GM18909 (cell line): ENCODE data around the gene LIPC.

Source experiments
- ATAC-seq: cut with Tn5 transposase; IDR thresholded peaks from one replicate; pipeline ENCODE4 v1.9.1; 2021; ENCODE audit warnings: mild to moderate bottlenecking; ENCODE audit not compliant: unreplicated experiment, poor library complexity

LIPC gene

DNA sequence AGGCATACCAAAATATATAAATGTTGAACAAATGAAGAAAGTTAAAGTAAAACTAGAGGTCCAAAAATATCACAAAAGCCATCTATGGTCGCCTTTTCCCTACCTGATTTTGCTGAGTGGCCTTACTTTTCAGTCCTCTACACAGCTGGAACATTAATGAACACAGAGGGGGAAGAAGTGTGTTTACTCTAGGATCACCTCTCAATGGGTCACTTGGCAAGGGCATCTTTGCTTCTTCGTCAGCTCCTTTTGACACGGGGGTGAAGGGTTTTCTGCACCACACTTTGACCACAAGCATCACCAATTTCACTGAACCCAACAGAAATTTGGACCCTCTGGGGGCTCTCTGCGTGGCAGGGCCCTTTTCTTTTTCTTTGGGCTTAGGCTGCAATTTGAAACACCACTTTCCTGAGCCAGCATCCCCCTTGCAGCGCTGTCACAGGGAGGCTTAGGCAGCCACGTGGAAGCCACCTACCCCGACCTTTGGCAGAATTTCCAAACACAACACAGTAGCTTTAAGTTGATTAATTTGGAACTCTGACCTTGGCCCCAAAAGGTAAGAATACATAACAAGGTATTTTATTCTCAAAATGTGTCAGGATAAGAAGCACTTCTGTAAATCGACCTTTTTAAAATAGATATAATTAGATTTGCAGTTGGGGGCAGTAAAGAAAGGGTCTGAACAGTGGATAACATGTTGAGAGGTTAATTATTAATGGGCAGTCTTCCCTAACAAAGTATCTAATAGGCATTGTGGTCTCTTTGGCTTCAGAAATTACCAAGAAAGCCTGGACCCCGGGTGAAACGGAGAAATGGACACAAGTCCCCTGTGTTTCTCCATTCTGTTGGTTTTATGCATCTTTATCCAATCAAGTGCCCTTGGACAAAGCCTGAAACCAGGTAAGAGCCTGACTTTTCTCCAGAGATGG is at the start of gene LIPC:
Gene LIPC (plus strand): TSS at position 771 of the 929 bp plus-strand sequence. CDS start 42 bp downstream, at position 813.
- no peak for ATAC-seq

DNA sequence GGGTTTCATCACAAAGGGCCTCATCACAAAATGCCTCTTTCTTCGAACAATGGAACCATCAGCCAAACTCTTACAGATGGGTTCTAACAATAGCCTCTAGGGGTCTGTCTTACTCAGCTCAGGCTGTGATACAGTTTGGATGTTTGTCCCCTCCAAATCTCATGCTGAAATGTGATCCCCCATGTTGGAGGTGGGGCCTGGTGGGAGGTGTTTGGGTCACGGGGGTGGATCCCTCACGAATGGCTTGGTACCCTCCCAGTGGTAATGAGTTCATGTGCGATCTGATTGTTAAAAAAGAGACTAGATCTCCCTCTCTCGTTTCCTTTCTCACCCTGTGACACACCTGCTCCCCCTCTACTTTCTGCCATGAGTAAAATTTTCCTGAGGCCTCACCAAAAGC is 47.9 kb upstream of the LIPC start:
- ATAC-seq = no peak

DNA sequence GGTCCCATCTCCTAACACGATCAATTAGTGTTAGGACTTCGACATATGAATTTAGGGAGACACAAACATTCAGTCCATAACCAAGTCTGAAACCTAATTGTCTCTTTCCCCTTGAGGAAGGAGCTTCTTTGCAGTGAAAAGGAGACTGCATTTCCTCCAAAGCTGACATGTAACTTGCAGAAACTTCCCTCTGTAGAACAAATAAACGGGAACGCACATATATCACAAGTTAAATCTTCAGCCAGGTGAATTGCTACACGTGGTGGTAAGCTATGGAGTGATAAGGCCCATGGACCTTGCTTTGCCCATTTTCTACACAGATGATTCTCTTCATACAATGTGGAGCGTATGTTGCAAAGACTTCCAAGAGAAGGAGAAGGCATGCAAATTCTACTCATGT is 47.1 kb upstream of the LIPC start:
- no peak for ATAC-seq

GRCh38 chr15:58386081-58386480 is 45.7 kb upstream of the LIPC start:
- no peak for ATAC-seq

- no peak for ATAC-seq
Observed at GRCh38 chr15:58386641-58387040, 45.1 kb upstream of the LIPC start.

- no peak for ATAC-seq
Observed at GRCh38 chr15:58387130-58387529, 44.7 kb upstream of the LIPC start.

DNA sequence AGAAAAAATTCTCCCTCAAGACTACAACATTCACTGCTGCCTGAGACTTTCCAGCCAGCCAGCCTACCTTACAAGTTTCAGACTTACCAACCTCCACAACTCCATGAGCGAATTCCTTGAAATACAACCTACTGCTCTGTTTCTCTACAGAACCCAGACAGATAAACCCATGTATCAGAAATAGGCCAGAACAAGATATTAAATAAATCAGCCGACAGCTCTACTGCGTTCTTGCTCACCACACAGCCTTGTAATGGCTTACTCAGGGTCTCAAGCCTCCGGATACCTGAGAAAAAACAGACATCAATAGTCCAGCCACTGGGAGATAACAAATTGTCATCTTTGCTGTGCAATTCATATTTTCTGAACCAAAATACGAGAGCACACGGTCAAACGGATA is 43.6 kb upstream of the LIPC start:
- ATAC-seq = no peak

DNA sequence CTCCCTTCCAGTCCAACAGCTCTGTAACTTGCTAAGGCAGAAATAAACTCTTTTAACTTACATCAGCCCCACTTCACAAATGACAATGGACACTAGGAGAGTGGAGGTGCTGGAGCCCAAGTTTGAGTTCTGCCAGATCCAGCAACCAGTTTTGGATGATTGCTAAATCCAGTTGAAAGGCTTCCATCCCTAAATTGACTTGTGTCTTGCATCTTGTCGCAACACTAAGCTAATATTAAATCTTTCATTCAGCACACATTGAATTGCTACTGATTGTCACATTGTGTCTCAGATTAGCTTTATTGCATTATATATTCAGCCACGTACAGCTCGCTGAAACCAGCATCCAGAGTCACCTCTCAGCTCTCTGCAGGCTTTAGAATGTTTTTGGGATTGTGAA is 41.7 kb upstream of the LIPC start:
- no peak for ATAC-seq

- no peak for ATAC-seq
Observed at GRCh38 chr15:58390655-58391054, 41.1 kb upstream of the LIPC start.

DNA sequence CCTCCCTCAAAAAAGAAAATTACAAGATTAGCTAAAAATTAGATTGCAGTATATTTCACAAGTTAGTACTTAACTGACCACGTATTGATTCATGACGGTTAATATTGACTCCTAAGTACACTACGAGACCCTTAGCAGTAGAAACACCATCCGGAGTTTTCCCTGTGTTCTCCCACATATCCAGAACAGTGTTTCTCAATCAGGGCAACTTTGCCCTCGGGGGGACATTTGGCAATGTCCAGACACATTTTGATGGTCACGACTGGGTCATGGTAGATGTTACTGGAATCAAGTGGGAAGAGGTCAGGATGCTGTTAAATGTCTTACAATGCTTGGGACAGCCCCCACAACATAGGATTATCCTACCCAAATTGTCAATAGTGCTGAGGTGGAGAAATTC is 40.7 kb upstream of the LIPC start:
- no peak for ATAC-seq

- no peak for ATAC-seq
Observed at GRCh38 chr15:58392141-58392540, 39.6 kb upstream of the LIPC start.

DNA sequence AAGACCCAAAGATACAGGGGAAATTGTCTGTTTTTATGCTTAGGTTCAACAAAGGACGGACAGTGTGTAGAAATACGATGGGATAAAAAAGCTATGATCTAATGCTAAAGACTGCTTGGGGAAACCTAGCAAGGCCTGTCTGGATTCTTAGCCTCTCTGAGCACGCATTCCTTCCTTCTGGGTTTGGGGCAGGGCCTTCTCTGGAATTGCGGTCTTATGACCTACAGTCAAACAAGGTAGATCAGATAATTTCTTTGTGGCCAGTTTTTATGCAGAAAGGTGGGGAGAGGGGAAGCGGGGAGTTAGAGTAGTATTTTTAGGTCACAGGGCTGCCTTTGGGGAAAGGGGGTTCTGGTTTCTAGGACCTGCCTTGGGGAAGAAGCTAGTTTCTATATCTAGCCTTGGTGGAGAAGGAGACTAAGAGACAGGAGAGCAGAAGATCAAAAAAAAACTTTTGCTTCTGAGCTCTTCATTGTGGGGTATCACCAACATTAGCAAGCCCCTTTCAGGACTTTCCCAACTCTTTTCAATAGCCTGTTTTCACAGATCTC is 39.1 kb upstream of the LIPC start:
- ATAC-seq = no peak

- ATAC-seq = no peak
Observed at GRCh38 chr15:58393241-58393662, 38.5 kb upstream of the LIPC start.

- ATAC-seq = no peak
Observed at GRCh38 chr15:58396181-58396580, 35.6 kb upstream of the LIPC start.

DNA sequence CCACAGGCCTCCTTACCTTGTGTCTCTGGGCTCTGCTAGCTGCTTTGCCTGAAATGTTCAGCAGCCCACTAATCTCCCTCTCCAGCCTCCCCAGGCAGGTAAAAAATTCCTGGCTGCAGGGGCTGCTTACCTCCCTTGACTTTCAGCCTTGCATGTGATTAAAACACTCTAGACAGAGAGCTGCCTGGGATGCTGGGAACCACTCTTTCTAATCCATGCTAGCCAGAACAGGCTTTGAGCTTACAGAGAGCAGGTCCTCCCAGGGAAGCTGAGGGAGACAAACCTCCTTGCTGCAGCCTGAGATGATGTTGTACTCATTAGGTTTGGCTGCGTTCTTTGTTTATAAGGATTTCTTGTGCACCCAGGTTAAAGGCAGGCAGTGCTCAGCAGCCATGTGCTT is 33.7 kb upstream of the LIPC start:
- no peak for ATAC-seq

DNA sequence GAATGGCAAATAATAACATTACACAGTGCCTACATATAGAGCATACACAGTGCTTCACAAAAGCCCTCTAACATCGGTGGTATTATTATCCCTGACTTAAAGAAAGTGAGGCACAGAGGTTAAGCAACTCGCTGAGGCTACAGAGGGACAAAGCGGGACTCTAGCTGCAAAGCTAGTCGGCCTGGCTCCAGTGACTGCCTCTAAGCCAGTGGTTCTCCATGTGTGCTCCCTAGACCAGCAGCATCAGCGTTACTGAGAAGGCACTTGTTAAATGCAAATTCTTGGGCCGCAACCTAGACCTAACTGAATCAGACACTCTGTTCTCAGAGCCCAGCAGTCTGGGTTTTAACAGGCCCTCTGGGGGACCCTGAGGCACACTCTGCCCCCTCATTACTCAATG is 33.1 kb upstream of the LIPC start:
- ATAC-seq = no peak

DNA sequence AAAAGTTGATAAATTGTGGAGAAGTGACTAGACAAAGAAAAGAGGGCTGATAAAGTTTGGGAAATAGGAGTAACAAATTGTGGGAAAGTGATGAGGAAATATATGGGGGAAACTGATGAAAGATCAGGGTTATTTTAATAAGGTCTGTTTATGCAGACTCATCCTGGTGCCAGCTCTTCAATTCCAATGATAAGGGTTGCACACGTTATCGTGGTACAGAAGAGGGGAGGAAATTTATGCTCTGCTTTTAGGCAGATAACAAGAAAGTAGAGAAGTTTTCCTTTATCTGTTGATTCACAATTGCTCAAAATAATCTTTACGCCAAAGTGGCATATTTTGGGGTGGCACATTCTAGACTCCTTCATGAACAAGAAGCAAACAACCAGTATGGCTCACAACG is 32.1 kb upstream of the LIPC start:
- ATAC-seq = no peak

DNA sequence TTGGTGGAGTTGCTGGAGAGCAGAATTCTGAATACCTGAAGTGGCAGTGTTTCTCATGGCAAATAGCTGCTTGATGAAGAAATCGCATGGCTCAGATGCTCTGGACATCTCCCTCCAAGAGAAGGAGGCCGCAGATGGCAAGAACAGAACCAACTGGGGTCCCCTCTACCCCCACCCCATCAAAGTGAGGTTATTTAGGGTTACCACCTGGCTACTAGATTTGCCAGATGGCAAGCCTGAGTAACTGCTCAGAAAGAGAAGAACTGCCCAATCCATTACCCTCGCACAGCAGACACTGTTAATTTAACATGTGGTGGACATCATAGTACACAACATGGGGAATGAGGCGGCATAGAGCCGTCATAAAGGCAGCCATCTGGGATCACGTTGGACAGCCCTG is 30.5 kb upstream of the LIPC start:
- no peak for ATAC-seq

- ATAC-seq = no peak
Observed at GRCh38 chr15:58401991-58402649, 29.7 kb upstream of the LIPC start.

GRCh38 chr15:58403581-58403980 is 28.2 kb upstream of the LIPC start:
- no peak for ATAC-seq

- ATAC-seq = no peak
Observed at GRCh38 chr15:58404020-58404419, 27.8 kb upstream of the LIPC start.
